SK-N-SH treated with all-trans-retinoic acid at 6 μM for 48 hours (cell line): ENCODE measurements around the gene SYTL2.
A peak's percentile ranks its signal among the peaks of the same experiment; 100 is the strongest.

Experiments used
- ATAC-seq: fragments of 200-7000 bp; cut with Tn5 transposase; 3 replicates; pipeline ENCODE4 v1.9.1; 2020; ENCODE audit warnings: mild to moderate bottlenecking, moderate library complexity
- ARNTL ChIP-seq: fragments of 450-650 bp; formaldehyde crosslinking; IDR thresholded peaks from 2 replicates; pipeline ENCODE4 v1.5.0; 2020; ENCODE audit warnings: low read depth, mild to moderate bottlenecking, moderate library complexity, borderline replicate concordance
- BACH2 ChIP-seq: fragments of 250-450 bp; sonication (Bioruptor Pico); IDR thresholded peaks from 2 replicates; pipeline ENCODE4 v1.9.0; 2021; ENCODE audit warnings: mild to moderate bottlenecking, borderline replicate concordance
- CSDC2 ChIP-seq: fragments of 250-450 bp; sonication (Bioruptor Pico); IDR thresholded peaks from 2 replicates; pipeline ENCODE4 v1.5.0; 2020; ENCODE audit warnings: mild to moderate bottlenecking, moderate library complexity
- GLIS3 ChIP-seq: fragments of 250-450 bp; sonication (Bioruptor Pico); IDR thresholded peaks from 2 replicates; pipeline ENCODE4 v1.5.0; 2020; ENCODE audit warnings: mild to moderate bottlenecking, moderate library complexity
- ISL1 ChIP-seq: fragments of 250-450 bp; sonication (Bioruptor Pico); IDR thresholded peaks from 2 replicates; pipeline ENCODE4 v2.1.2; 2022; ENCODE audit warnings: mild to moderate bottlenecking, moderate library complexity
- OSR1 ChIP-seq: fragments of 250-450 bp; sonication (Bioruptor Pico); IDR thresholded peaks from 2 replicates; pipeline ENCODE4 v1.8.0; 2022; ENCODE audit warnings: moderate library complexity, mild to moderate bottlenecking, inconsistent platforms
- PPARA ChIP-seq: fragments of 250-450 bp; sonication (Bioruptor Pico); IDR thresholded peaks from 2 replicates; pipeline ENCODE4 v1.5.0; 2020; ENCODE audit warnings: mild to moderate bottlenecking, borderline replicate concordance
- RARB ChIP-seq: fragments of 250-450 bp; sonication (Bioruptor Pico); IDR thresholded peaks from 2 replicates; pipeline ENCODE4 v1.8.0; 2021; ENCODE audit warnings: mild to moderate bottlenecking, moderate library complexity
- SNAI2 ChIP-seq: fragments of 250-450 bp; sonication (Bioruptor Pico); IDR thresholded peaks from 2 replicates; pipeline ENCODE4 v1.5.0; 2020; ENCODE audit warnings: mild to moderate bottlenecking, moderate library complexity
- TCF4 ChIP-seq: fragments of 250-450 bp; sonication (Bioruptor Pico); IDR thresholded peaks from 2 replicates; pipeline ENCODE4 v1.8.0; 2021; ENCODE audit warnings: mild to moderate bottlenecking, moderate library complexity, borderline replicate concordance
- TOX ChIP-seq: fragments of 250-450 bp; sonication (Bioruptor Pico); IDR thresholded peaks from 2 replicates; pipeline ENCODE4 v1.8.0; 2021; ENCODE audit warnings: mild to moderate bottlenecking, moderate library complexity, borderline replicate concordance
- ZC3H10 ChIP-seq: fragments of 250-450 bp; sonication (Bioruptor Pico); IDR thresholded peaks from 2 replicates; pipeline ENCODE4 v1.5.1; 2021; ENCODE audit warnings: mild to moderate bottlenecking, moderate library complexity
- ZNF565 ChIP-seq: fragments of 450-650 bp; formaldehyde crosslinking; conservative IDR thresholded peaks from 2 replicates; pipeline ENCODE4 v1.5.0; 2020; ENCODE audit warnings: low read depth, mild to moderate bottlenecking, moderate library complexity
- ZNF70 ChIP-seq: fragments of 450-650 bp; formaldehyde crosslinking; IDR thresholded peaks from 2 replicates; pipeline ENCODE4 v1.5.0; 2020; ENCODE audit warnings: mild to moderate bottlenecking, moderate library complexity
- ZNF8 ChIP-seq: fragments of 450-650 bp; formaldehyde crosslinking; IDR thresholded peaks from 2 replicates; pipeline ENCODE4 v1.5.0; 2020; ENCODE audit warnings: mild to moderate bottlenecking, moderate library complexity
- TF ChIP-seq, protein P1 (sequence below): fragments of 250-450 bp; sonication (Bioruptor Pico); IDR thresholded peaks from 2 replicates; pipeline ENCODE4 v1.5.1; 2021; ENCODE audit warnings: mild to moderate bottlenecking, moderate library complexity
- TF ChIP-seq, protein P2 (sequence below): fragments of 250-450 bp; sonication (Bioruptor Pico); IDR thresholded peaks from 2 replicates; pipeline ENCODE4 v1.8.0; 2020; ENCODE audit warnings: mild to moderate bottlenecking, moderate library complexity, borderline replicate concordance
- TF ChIP-seq, protein P3 (sequence below): fragments of 250-450 bp; sonication (Bioruptor Pico); IDR thresholded peaks from 2 replicates; pipeline ENCODE4 v1.8.0; 2021; ENCODE audit warnings: low read depth, mild to moderate bottlenecking, moderate library complexity, borderline replicate concordance
- TF ChIP-seq, protein P4 (sequence below): fragments of 250-450 bp; sonication (Bioruptor Pico); IDR thresholded peaks from 2 replicates; pipeline ENCODE4 v1.5.1; 2020; ENCODE audit warnings: low read depth, mild to moderate bottlenecking, moderate library complexity
- TF ChIP-seq, protein P5 (sequence below): fragments of 250-450 bp; sonication (Bioruptor Pico); IDR thresholded peaks from 2 replicates; pipeline ENCODE4 v1.5.0; 2020; ENCODE audit warnings: mild to moderate bottlenecking, moderate library complexity

Gene SYTL2

DNA sequence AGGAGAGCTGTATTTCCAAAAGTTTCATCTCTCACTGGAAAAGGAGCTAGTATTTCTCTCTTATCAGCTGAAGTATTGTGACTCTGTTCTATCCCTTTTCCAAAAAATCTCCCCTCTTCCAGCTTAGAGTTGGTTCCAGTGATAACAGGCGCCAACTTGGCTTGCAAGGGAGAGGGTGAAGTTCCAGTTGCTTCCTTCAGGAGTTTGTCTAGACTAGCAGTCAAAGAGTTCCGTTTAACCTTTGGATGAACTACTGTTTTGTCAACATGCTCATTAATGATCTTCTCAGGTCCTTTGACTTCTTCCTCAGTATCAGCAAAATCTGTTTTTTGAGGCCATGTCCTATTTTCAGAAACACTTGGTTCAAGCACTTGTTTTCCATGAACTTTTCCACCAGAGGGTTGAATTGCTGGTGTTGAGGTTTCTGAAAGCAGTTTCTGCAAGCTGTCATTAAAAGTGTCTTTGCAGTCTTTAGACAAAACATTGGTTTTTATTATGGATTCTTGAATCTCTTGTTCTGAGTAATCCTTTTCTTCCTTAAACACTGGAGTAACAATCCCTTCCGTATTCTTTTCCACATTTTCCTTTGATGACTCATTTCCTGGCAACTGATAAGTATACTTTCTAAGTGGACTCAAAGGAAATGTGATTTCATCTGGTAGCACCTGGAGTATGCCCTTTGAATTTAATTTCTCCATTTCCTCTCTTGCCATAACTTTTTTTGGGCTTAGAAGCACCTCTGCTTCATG is 85.3 kb downstream of the SYTL2 start:
- peak; percentile 82 for ATAC-seq
- TF ChIP-seq TCF4 (no peak), TOX (CRISPR knock-in tag) (0 out of 2 replicates have a peak, but pooled peaks have one; percentile 24), ISL1 (CRISPR knock-in tag) (peak; percentile 42; the same call in 1 of the 2 replicates)

DNA sequence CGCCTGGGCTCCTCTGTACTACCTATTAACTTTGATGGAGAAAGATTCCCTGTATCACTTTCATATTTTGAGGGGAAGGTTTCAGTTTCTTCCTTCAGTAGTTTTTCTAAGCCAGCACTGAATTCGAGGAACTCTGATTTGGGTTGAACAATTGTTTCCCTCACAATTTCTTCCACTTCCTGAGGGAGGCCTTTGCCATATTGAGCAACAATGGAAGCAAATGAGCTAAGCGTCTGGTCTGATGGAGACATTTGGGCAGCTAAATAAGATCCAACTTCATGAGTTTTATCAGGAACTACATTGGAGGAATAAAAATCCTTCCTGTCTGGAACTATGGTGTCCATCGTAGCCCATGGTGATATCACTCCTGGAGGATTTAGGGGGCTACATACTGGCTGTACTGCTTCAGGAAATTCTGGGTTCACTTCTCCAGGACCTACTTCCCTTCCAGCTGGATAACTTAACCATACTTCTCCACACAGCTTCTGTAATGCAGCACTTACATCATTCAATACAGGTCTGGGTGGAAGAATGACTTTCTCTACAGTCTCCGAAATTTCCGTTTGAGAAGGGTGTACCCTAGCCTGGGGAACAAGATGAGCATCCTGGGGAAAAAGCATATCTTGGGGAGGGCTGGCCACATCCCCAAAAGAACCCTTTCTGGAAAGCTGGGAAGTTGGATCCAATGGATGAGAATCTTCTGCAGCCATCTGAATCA is 86.0 kb downstream of the SYTL2 start:
- TF ChIP-seq SNAI2 (CRISPR knock-in tag) (no peak), ZNF565 (CRISPR knock-in tag) (no peak), TCF4 (no peak), OSR1 (no peak), ZNF70 (CRISPR knock-in tag) (no peak), TOX (CRISPR knock-in tag) (no peak), BACH2 (no peak), ARNTL (no peak), CSDC2 (CRISPR knock-in tag) (no peak), GLIS3 (no peak), ZC3H10 (no peak), ZNF8 (CRISPR knock-in tag) (no peak)
- TF ChIP-seq, protein P1, sequence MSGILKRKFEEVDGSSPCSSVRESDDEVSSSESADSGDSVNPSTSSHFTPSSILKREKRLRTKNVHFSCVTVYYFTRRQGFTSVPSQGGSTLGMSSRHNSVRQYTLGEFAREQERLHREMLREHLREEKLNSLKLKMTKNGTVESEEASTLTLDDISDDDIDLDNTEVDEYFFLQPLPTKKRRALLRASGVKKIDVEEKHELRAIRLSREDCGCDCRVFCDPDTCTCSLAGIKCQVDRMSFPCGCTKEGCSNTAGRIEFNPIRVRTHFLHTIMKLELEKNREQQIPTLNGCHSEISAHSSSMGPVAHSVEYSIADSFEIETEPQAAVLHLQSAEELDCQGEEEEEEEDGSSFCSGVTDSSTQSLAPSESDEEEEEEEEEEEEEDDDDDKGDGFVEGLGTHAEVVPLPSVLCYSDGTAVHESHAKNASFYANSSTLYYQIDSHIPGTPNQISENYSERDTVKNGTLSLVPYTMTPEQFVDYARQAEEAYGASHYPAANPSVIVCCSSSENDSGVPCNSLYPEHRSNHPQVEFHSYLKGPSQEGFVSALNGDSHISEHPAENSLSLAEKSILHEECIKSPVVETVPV, result no peak
- TF ChIP-seq, protein P2, sequence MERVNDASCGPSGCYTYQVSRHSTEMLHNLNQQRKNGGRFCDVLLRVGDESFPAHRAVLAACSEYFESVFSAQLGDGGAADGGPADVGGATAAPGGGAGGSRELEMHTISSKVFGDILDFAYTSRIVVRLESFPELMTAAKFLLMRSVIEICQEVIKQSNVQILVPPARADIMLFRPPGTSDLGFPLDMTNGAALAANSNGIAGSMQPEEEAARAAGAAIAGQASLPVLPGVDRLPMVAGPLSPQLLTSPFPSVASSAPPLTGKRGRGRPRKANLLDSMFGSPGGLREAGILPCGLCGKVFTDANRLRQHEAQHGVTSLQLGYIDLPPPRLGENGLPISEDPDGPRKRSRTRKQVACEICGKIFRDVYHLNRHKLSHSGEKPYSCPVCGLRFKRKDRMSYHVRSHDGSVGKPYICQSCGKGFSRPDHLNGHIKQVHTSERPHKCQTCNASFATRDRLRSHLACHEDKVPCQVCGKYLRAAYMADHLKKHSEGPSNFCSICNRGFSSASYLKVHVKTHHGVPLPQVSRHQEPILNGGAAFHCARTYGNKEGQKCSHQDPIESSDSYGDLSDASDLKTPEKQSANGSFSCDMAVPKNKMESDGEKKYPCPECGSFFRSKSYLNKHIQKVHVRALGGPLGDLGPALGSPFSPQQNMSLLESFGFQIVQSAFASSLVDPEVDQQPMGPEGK (CRISPR knock-in tag), result no peak
- TF ChIP-seq, protein P3, sequence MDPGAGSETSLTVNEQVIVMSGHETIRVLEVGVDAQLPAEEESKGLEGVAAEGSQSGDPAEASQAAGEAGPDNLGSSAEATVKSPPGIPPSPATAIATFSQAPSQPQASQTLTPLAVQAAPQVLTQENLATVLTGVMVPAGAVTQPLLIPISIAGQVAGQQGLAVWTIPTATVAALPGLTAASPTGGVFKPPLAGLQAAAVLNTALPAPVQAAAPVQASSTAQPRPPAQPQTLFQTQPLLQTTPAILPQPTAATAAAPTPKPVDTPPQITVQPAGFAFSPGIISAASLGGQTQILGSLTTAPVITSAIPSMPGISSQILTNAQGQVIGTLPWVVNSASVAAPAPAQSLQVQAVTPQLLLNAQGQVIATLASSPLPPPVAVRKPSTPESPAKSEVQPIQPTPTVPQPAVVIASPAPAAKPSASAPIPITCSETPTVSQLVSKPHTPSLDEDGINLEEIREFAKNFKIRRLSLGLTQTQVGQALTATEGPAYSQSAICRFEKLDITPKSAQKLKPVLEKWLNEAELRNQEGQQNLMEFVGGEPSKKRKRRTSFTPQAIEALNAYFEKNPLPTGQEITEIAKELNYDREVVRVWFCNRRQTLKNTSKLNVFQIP (CRISPR knock-in tag), result no peak
- TF ChIP-seq, protein P4, sequence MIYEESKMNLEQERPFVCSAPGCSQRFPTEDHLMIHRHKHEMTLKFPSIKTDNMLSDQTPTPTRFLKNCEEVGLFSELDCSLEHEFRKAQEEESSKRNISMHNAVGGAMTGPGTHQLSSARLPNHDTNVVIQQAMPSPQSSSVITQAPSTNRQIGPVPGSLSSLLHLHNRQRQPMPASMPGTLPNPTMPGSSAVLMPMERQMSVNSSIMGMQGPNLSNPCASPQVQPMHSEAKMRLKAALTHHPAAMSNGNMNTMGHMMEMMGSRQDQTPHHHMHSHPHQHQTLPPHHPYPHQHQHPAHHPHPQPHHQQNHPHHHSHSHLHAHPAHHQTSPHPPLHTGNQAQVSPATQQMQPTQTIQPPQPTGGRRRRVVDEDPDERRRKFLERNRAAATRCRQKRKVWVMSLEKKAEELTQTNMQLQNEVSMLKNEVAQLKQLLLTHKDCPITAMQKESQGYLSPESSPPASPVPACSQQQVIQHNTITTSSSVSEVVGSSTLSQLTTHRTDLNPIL (CRISPR knock-in tag), result no peak
- TF ChIP-seq, protein P5, sequence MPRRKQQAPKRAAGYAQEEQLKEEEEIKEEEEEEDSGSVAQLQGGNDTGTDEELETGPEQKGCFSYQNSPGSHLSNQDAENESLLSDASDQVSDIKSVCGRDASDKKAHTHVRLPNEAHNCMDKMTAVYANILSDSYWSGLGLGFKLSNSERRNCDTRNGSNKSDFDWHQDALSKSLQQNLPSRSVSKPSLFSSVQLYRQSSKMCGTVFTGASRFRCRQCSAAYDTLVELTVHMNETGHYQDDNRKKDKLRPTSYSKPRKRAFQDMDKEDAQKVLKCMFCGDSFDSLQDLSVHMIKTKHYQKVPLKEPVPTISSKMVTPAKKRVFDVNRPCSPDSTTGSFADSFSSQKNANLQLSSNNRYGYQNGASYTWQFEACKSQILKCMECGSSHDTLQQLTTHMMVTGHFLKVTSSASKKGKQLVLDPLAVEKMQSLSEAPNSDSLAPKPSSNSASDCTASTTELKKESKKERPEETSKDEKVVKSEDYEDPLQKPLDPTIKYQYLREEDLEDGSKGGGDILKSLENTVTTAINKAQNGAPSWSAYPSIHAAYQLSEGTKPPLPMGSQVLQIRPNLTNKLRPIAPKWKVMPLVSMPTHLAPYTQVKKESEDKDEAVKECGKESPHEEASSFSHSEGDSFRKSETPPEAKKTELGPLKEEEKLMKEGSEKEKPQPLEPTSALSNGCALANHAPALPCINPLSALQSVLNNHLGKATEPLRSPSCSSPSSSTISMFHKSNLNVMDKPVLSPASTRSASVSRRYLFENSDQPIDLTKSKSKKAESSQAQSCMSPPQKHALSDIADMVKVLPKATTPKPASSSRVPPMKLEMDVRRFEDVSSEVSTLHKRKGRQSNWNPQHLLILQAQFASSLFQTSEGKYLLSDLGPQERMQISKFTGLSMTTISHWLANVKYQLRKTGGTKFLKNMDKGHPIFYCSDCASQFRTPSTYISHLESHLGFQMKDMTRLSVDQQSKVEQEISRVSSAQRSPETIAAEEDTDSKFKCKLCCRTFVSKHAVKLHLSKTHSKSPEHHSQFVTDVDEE, result no peak
- ATAC-seq, result no peak

DNA sequence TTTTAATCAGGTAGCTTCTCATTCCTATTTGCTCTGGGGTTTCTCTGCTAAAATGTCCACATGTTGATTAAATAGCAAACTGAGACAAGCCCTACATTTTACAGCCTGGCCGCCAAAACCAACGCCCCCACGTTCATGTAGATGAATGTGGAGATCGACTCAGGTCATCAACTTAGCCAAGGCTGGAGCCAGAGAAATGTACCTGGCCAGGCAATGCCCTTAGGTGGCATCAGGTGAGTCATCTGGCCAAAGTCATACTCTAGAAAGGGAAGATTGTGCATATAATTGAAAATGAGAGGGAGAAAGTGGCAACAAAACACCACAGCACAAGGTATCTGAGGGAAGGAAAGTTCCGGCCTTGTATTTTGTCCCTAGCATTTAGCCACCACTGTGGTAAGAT is 87.9 kb downstream of the SYTL2 start:
- ATAC-seq, result no peak
- TF ChIP-seq BACH2 (no peak), ISL1 (CRISPR knock-in tag) (no peak), CSDC2 (CRISPR knock-in tag) (no peak), OSR1 (no peak), PPARA (CRISPR knock-in tag) (no peak), SNAI2 (CRISPR knock-in tag) (no peak), RARB (CRISPR knock-in tag) (no peak), TCF4 (no peak), ZNF565 (CRISPR knock-in tag) (no peak)
- TF ChIP-seq, protein P5, result no peak
- TF ChIP-seq, protein P1, result no peak
- TF ChIP-seq, protein P3 (CRISPR knock-in tag), result no peak
